DOHH2 (cell line): Measurements from ENCODE around the gene CD164L2.

Experiments
- H3F3A ChIP-seq: fragments of 200-600 bp; sonication (generic), shearing (Covaris generic); 2 replicates; pipeline ENCODE4 v1.6.0; 2016; ENCODE audit warnings: antibody characterized with exemption, mild to moderate bottlenecking; ENCODE audit not compliant: control insufficient read depth, insufficient read depth
- H3K27ac ChIP-seq: fragments of 200-600 bp; sonication (generic); 2 replicates; pipeline ENCODE4 v1.5.1; 2014; ENCODE audit warnings: low read depth, mild to moderate bottlenecking, low read length, moderate library complexity
- H3K27me3 ChIP-seq: fragments of 200-600 bp; sonication (generic); 2 replicates; pipeline ENCODE4 v1.6.1; 2014; ENCODE audit warnings: mild to moderate bottlenecking, low read length, mixed read lengths; ENCODE audit not compliant: control insufficient read depth
- H3K36me3 ChIP-seq: fragments of 200-600 bp; sonication (generic); 2 replicates; pipeline ENCODE4 v1.6.1; 2014; ENCODE audit warnings: mild to moderate bottlenecking, low read length, moderate library complexity, mixed read lengths; ENCODE audit not compliant: control insufficient read depth
- H3K4me1 ChIP-seq: fragments of 200-600 bp; sonication (generic); 2 replicates; pipeline ENCODE4 v1.6.1; 2014; ENCODE audit warnings: mild to moderate bottlenecking, low read length, mixed read lengths; ENCODE audit not compliant: control insufficient read depth
- H3K4me2 ChIP-seq: fragments of 200-600 bp; sonication (generic); 2 replicates; pipeline ENCODE4 v1.6.0; 2014; ENCODE audit warnings: mild to moderate bottlenecking, low read length, moderate library complexity
- H3K4me3 ChIP-seq: fragments of 200-600 bp; sonication (generic); 2 replicates; pipeline ENCODE4 v1.5.1; 2014; ENCODE audit warnings: mild to moderate bottlenecking, low read length, mixed read lengths
- H3K79me2 ChIP-seq: fragments of 200-600 bp; sonication (generic); 2 replicates; pipeline ENCODE4 v1.6.1; 2014; ENCODE audit warnings: mild to moderate bottlenecking, low read length, mixed read lengths; ENCODE audit not compliant: control insufficient read depth
- H3K9me2 ChIP-seq: fragments of 200-600 bp; sonication (generic); replicated peaks from 2 replicates; pipeline ENCODE4 v1.6.1; 2014; ENCODE audit warnings: mild to moderate bottlenecking, low read length, mixed read lengths; ENCODE audit not compliant: control insufficient read depth
- H3K9me3 ChIP-seq: fragments of 200-600 bp; sonication (generic); 2 replicates; pipeline ENCODE4 v1.6.1; 2014; ENCODE audit warnings: antibody characterized with exemption, low read length, mixed read lengths; ENCODE audit not compliant: control insufficient read depth, insufficient read depth
- H4K20me1 ChIP-seq: fragments of 200-600 bp; sonication (generic); 2 replicates; pipeline ENCODE4 v1.6.0; 2014; ENCODE audit warnings: low read depth, mild to moderate bottlenecking, antibody characterized with exemption, low read length, moderate library complexity; ENCODE audit not compliant: control insufficient read depth, insufficient read depth
- EZH2phosphoT487 ChIP-seq: fragments of 200-600 bp; sonication (generic); IDR thresholded peaks from 2 replicates; pipeline ENCODE4 v1.6.1; 2017; ENCODE audit warnings: borderline replicate concordance, mild to moderate bottlenecking, antibody characterized with exemption, low read length, moderate library complexity, mixed read lengths
- TF ChIP-seq, protein P1 (sequence below): fragments of 200-600 bp; sonication (generic); IDR thresholded peaks from one replicate; pipeline ENCODE4 v1.5.1; 2014; ENCODE audit warnings: antibody characterized with exemption, mild to moderate bottlenecking, low read depth, low read length; ENCODE audit not compliant: poor library complexity, severe bottlenecking

The CD164L2 gene

DNA sequence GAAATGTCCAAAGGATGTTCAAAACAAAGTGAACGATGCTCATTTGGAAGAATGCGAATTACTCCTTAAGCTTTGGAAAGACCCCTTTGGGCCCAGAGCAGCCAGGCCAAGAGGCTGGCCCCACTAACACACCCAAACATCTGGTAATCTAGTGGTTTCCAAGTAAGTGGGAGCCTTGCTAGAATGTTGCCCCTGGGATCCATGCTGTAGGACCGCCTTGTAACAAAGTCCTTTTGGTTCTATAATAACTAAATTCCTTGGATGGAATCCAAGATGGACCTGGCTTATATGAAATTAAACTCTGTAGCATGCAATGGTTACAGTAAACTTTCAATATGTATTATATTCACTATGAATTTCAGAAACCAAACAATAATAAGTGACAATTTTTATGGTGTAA lies 34.6 kb upstream of the CD164L2 start:
- Histone ChIP-seq H3K9me3 (no peaks in the 10 kb centered on the region), H3K36me3 (peaks cover 66% of the 10 kb centered on the region), H3K4me1 (peaks cover 7% of the 10 kb centered on the region; the same call in 1 of the 2 replicates), H4K20me1 (no peaks in the 10 kb centered on the region), H3K27ac (no peak overlapping the region), H3K79me2 (peaks cover 11% of the 10 kb centered on the region), H3F3A (no peaks in the 10 kb centered on the region; the same call in 1 of the 2 replicates), H3K4me2 (no peak overlapping the region), H3K4me3 (no peak overlapping the region), H3K9me2 (no peaks in the 10 kb centered on the region), H3K27me3 (no peaks in the 10 kb centered on the region)
- TF ChIP-seq EZH2phosphoT487 = no peak
- TF ChIP-seq, protein P1, sequence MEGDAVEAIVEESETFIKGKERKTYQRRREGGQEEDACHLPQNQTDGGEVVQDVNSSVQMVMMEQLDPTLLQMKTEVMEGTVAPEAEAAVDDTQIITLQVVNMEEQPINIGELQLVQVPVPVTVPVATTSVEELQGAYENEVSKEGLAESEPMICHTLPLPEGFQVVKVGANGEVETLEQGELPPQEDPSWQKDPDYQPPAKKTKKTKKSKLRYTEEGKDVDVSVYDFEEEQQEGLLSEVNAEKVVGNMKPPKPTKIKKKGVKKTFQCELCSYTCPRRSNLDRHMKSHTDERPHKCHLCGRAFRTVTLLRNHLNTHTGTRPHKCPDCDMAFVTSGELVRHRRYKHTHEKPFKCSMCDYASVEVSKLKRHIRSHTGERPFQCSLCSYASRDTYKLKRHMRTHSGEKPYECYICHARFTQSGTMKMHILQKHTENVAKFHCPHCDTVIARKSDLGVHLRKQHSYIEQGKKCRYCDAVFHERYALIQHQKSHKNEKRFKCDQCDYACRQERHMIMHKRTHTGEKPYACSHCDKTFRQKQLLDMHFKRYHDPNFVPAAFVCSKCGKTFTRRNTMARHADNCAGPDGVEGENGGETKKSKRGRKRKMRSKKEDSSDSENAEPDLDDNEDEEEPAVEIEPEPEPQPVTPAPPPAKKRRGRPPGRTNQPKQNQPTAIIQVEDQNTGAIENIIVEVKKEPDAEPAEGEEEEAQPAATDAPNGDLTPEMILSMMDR = no peak

DNA sequence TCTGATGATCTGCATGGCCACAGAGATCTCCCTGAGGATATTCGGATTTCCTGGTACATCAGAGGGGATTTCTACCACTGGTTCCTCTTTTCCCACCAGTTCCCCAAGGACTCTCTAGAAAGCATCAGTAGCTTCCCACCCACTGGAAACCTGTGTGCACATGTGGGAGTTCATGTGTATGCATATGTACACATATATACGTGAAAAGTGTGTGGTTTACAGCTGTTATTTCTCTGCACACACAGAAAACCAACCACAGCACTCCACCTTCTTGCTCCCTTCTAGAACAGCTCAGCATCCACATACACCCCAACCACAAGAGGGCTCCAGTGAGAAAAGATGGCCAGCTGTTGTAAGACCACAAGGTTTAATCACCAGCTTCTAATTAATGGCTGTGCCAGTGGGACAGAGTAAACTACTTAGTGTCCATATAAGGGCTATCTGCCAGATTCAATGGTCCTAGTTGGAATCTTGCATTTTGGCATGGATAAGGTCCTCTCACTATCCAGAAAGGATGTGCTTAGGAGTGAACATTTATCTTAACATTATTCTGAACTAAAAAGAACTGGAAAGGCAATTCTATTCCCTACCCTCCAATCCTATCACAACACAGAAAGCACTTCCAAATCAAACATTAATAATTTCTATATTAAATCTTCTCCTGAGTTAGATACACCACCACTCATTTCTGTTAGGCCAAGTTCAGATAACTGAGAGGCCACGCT lies 33.4 kb upstream of the CD164L2 start:
- no peaks in the 10 kb centered on the region for H4K20me1 ChIP-seq
- no peaks in the 10 kb centered on the region for H3K9me2 ChIP-seq
- no peak overlapping the region for H3K4me2 ChIP-seq
- peaks cover 7% of the 10 kb centered on the region; the same call in 1 of the 2 replicates for H3K4me1 ChIP-seq
- no peak overlapping the region for H3K27ac ChIP-seq
- H3K4me3 ChIP-seq = no peak overlapping the region
- H3F3A ChIP-seq = no peaks in the 10 kb centered on the region; the same call in 1 of the 2 replicates
- TF ChIP-seq, protein P1 = peak; percentile 93
- TF ChIP-seq EZH2phosphoT487 = no peak
- H3K9me3 ChIP-seq = no peaks in the 10 kb centered on the region
- H3K79me2 ChIP-seq = peaks cover 7% of the 10 kb centered on the region
- peaks cover 76% of the 10 kb centered on the region for H3K36me3 ChIP-seq
- no peaks in the 10 kb centered on the region for H3K27me3 ChIP-seq

DNA sequence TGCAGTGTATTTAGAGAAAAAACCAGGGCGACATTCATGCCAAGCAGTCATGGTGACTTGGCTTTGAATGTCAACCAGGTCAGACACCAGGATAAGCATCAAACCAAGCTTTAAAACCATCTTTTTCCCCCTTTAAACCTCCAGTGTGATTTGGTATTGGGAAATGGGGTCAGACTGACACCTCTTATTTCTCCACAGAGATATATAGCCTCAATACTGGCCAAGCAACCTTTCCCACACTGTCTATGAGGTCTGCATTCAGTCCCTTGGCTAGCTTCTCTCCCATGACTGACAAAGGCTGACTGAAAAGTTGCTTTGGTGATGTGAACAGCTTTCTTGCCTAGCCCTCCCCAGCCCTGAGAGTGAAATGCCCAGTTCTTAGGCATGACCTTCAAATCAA lies 31.0 kb upstream of the CD164L2 start:
- Histone ChIP-seq H4K20me1 (no peaks in the 10 kb centered on the region), H3K27me3 (no peaks in the 10 kb centered on the region), H3K4me1 (0 out of 2 replicates have a peak, but pooled peaks cover 3% of the 10 kb centered on the region), H3K4me3 (no peak overlapping the region), H3K4me2 (no peak overlapping the region), H3K27ac (no peak overlapping the region), H3K9me3 (no peaks in the 10 kb centered on the region), H3K36me3 (peaks cover 91% of the 10 kb centered on the region), H3F3A (no peaks in the 10 kb centered on the region; the same call in 1 of the 2 replicates), H3K79me2 (no peaks in the 10 kb centered on the region), H3K9me2 (no peaks in the 10 kb centered on the region)
- TF ChIP-seq EZH2phosphoT487 = no peak

DNA sequence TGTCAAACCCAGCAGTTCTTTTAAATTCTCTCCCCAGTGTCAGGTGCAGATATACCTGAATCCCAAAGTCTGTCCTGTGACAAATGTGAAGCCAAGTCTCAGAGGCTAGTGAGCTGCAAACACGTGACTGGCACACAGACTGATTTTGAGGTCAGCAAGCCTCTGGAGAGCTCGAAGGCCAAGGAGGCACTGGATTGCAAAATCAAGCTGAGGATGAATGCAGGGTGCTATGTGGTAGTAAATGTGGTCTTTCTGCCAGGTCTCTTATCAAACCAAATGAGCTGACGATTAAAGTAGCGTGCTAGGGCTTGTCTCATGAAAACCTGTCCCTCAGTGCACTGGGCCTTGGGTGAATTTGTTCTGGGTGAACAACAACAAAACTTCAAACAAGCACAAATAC lies 29.9 kb upstream of the CD164L2 start:
- no peak for TF ChIP-seq EZH2phosphoT487
- TF ChIP-seq, protein P1 = no peak
- no peak overlapping the region for H3K4me2 ChIP-seq
- H3K9me3 ChIP-seq = no peaks in the 10 kb centered on the region
- 0 out of 2 replicates have a peak, but pooled peaks cover 3% of the 10 kb centered on the region for H3K4me1 ChIP-seq
- H3K9me2 ChIP-seq = no peaks in the 10 kb centered on the region
- no peaks in the 10 kb centered on the region for H4K20me1 ChIP-seq
- H3K27ac ChIP-seq = no peak overlapping the region
- H3K27me3 ChIP-seq = no peaks in the 10 kb centered on the region
- no peaks in the 10 kb centered on the region for H3K79me2 ChIP-seq
- peaks cover 81% of the 10 kb centered on the region for H3K36me3 ChIP-seq
- no peaks in the 10 kb centered on the region; the same call in 1 of the 2 replicates for H3F3A ChIP-seq
- no peak overlapping the region for H3K4me3 ChIP-seq
